Neural progenitor cell (in vitro differentiated cells): ENCODE measurements around the gene MTCL3.

Experiments used
- EZH2phosphoT487 ChIP-seq: fragments of 200-600 bp; sonication (generic); IDR thresholded peaks from 2 replicates; pipeline ENCODE4 v1.6.1; 2017; ENCODE audit warnings: antibody characterized with exemption
- TF ChIP-seq, protein P1 (sequence below): fragments of 200-600 bp; sonication (generic); IDR thresholded peaks from 2 replicates; pipeline ENCODE4 v1.5.1; 2017; ENCODE audit warnings: antibody characterized with exemption, mild to moderate bottlenecking

DNA sequence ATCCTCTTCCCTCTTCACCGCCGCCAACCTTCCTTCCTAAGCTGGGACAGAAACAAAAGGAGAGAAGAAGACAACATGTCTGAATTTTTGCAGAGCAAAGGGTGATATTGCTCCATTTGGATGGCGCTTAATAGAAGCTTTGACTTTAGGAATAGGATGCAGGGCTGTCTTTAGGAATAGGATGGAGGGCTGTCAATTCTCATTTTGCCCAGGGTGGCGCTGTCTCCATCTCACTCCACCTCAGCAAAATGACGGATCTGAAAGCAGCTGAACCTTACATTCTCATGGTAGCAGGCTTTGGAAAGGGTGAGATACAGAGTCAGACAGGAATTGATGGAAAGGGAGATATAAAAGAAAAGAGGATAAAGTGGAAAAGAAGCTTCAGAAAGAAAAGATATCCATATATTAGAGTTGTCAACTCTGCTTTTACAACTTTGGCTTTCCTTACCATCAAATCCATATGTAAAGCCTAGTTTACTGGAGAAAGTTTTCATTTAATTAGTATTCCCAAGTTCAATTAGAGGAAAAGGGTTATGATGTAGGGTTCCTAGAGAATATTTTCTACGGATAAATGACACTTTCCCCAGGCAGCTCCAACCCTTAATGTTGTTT lies 2.4 kb downstream of the MTCL3 start:
- TF ChIP-seq, protein P1, sequence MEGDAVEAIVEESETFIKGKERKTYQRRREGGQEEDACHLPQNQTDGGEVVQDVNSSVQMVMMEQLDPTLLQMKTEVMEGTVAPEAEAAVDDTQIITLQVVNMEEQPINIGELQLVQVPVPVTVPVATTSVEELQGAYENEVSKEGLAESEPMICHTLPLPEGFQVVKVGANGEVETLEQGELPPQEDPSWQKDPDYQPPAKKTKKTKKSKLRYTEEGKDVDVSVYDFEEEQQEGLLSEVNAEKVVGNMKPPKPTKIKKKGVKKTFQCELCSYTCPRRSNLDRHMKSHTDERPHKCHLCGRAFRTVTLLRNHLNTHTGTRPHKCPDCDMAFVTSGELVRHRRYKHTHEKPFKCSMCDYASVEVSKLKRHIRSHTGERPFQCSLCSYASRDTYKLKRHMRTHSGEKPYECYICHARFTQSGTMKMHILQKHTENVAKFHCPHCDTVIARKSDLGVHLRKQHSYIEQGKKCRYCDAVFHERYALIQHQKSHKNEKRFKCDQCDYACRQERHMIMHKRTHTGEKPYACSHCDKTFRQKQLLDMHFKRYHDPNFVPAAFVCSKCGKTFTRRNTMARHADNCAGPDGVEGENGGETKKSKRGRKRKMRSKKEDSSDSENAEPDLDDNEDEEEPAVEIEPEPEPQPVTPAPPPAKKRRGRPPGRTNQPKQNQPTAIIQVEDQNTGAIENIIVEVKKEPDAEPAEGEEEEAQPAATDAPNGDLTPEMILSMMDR = peak; percentile 80
- no peak for TF ChIP-seq EZH2phosphoT487
